Skin epidermis (tissue), 12 donors: ENCODE results near the gene RIPOR2.
A peak's percentile ranks its signal among the peaks of the same experiment; 100 is the strongest.

Experiments used
- H3K27ac ChIP-seq, 21 experiments: fragments of 200-600 bp; sonication (generic) in 11 of 21; one replicate each; pipeline ENCODE4 v1.5.0; 2020; ENCODE audit warnings: mild to moderate bottlenecking in 3 of 21, inconsistent platforms in 2 of 21, moderate library complexity in 2 of 21
- H3K4me3 ChIP-seq, 7 experiments: fragments of 200-600 bp; sonication (generic) in 2 of 7; one replicate each; pipeline ENCODE4 v1.5.0; 2020; ENCODE audit warnings: inconsistent platforms in 2 of 7, mild to moderate bottlenecking in 2 of 7, moderate library complexity in 1 of 7

RIPOR2 gene

GRCh38 chr6:24833711-24834386, 101.9 kb downstream of the RIPOR2 start:
- peak overlapping the region in 1 of 21 experiments; percentile 19 for H3K27ac ChIP-seq

GRCh38 chr6:24832794-24833193, 103.0 kb downstream of the RIPOR2 start:
- H3K4me3 ChIP-seq = no peak overlapping the region
- peak overlapping the region in 1 of 21 experiments; percentile 66 for H3K27ac ChIP-seq

More at GRCh38 chr6:24833711-24834386, 101.9 kb downstream of the RIPOR2 start:
- H3K4me3 ChIP-seq = no peak overlapping the region

GRCh38 chr6:24831771-24832716, 103.7 kb downstream of the RIPOR2 start:
- Histone ChIP-seq H3K4me3 (no peak overlapping the region), H3K27ac (peak overlapping the region in 5 of 21 experiments; percentile 11 to 72 (median 31))

- no peak overlapping the region for H3K4me3 ChIP-seq
- no peak overlapping the region for H3K27ac ChIP-seq
These were observed 106.1 kb downstream of the RIPOR2 start for GRCh38 chr6:24829657-24830056.

GRCh38 chr6:24827970-24828369, 107.8 kb downstream of the RIPOR2 start:
- Histone ChIP-seq H3K27ac (no peak overlapping the region), H3K4me3 (no peak overlapping the region)

GRCh38 chr6:24827162-24827561, 108.6 kb downstream of the RIPOR2 start:
- H3K27ac ChIP-seq = peak overlapping the region in 1 of 21 experiments; percentile 6
- no peak overlapping the region for H3K4me3 ChIP-seq

- H3K27ac ChIP-seq = no peak overlapping the region
- H3K4me3 ChIP-seq = no peak overlapping the region
These were observed 110.6 kb downstream of the RIPOR2 start for GRCh38 chr6:24825130-24825630.

- no peak overlapping the region for H3K4me3 ChIP-seq
- H3K27ac ChIP-seq = no peak overlapping the region
These were observed 111.4 kb downstream of the RIPOR2 start for GRCh38 chr6:24824142-24824938.

- H3K4me3 ChIP-seq = no peak overlapping the region
- H3K27ac ChIP-seq = no peak overlapping the region
These were observed 112.6 kb downstream of the RIPOR2 start for GRCh38 chr6:24823185-24823584.

GRCh38 chr6:24822696-24823095, 113.1 kb downstream of the RIPOR2 start:
- H3K27ac ChIP-seq = no peak overlapping the region
- H3K4me3 ChIP-seq = no peak overlapping the region

GRCh38 chr6:24821860-24822444, 113.8 kb downstream of the RIPOR2 start:
- no peak overlapping the region for H3K4me3 ChIP-seq
- H3K27ac ChIP-seq = no peak overlapping the region

GRCh38 chr6:24818346-24818745, 117.4 kb downstream of the RIPOR2 start:
- Histone ChIP-seq H3K27ac (no peak overlapping the region), H3K4me3 (no peak overlapping the region)

GRCh38 chr6:24809728-24810127, 126.0 kb downstream of the RIPOR2 start:
- H3K4me3 ChIP-seq = no peak overlapping the region
- no peak overlapping the region for H3K27ac ChIP-seq

- Histone ChIP-seq H3K4me3 (no peak overlapping the region), H3K27ac (no peak overlapping the region)
These were observed 128.2 kb downstream of the RIPOR2 start for GRCh38 chr6:24807584-24807983.

- Histone ChIP-seq H3K27ac (no peak overlapping the region), H3K4me3 (no peak overlapping the region)
These were observed 133.3 kb downstream of the RIPOR2 start for GRCh38 chr6:24802271-24803059.

- Histone ChIP-seq H3K4me3 (no peak overlapping the region), H3K27ac (no peak overlapping the region)
These were observed 136.2 kb downstream of the RIPOR2 start for GRCh38 chr6:24799541-24799915.

GRCh38 chr6:24798740-24799540, 136.8 kb downstream of the RIPOR2 start, which contains the start of gene ARMH2:
Gene ARMH2, minus strand, starts transcription at chr6:24798917. Its CDS starts 60 bp downstream, at chr6:24798857.
- no peak within 1 kb of the TSS for H3K4me3 ChIP-seq
- H3K27ac ChIP-seq = no peak within 1 kb of the TSS
